Esophagus (tissue), 2 donors: ENCODE results near the gene UMAD1. TPM values are rescaled to one million over a fixed set of nuclear protein-coding genes. Genes with fewer than 3 reads are reported as not detected.

ENCODE experiments used
- H3K27ac ChIP-seq, 2 donors: one replicate each; pipeline ENCODE4 v1.5.1; 2013; ENCODE audit warnings: low read depth in 2 of 2, mild to moderate bottlenecking in 2 of 2, inconsistent platforms in 1 of 2, low read length in 1 of 2, moderate library complexity in 1 of 2
- H3K27me3 ChIP-seq, 2 donors: one replicate each; pipeline ENCODE4 v1.6.1; 2013; ENCODE audit warnings: low read length in 2 of 2, control low read depth in 1 of 2, mild to moderate bottlenecking in 1 of 2; ENCODE audit not compliant: insufficient read depth in 2 of 2, control insufficient read depth in 1 of 2
- H3K36me3 ChIP-seq, 2 donors: one replicate each; pipeline ENCODE4 v1.6.1; 2013; ENCODE audit warnings: low read length in 1 of 2; ENCODE audit not compliant: control insufficient read depth in 2 of 2, insufficient read depth in 2 of 2
- H3K4me1 ChIP-seq, 2 donors: one replicate each; pipeline ENCODE4 v1.6.1; 2013; ENCODE audit warnings: low read length in 1 of 2; ENCODE audit not compliant: control insufficient read depth in 2 of 2, insufficient read depth in 2 of 2
- H3K4me3 ChIP-seq, 2 donors: one replicate each; pipeline ENCODE4 v1.5.1; 2013; ENCODE audit warnings: low read length in 2 of 2, mild to moderate bottlenecking in 2 of 2, low read depth in 1 of 2, moderate library complexity in 1 of 2
- H3K9me3 ChIP-seq, 2 donors: one replicate each; pipeline ENCODE4 v1.6.1; 2013; ENCODE audit warnings: mild to moderate bottlenecking in 2 of 2, low read depth in 1 of 2, low read length in 1 of 2, moderate library complexity in 1 of 2; ENCODE audit not compliant: control insufficient read depth in 2 of 2, insufficient read depth in 1 of 2
- WGBS, 2 donors: extraction: QIAGEN DNeasy Blood & Tissue Kit; methylation state at CpG; one replicate each; pipeline ENCODE4 v1.1.7; 2013; 5-methylcytosine and 5-hydroxymethylcytosine counted together
- polyA plus RNA-seq, 2 donors: library from polyadenylated mRNA; stranded (reverse); fragments of 200-250 nt; gene quantifications; one replicate each; pipeline ENCODE4 v1.2.3, GENCODE V29; 2013
- donor health status: healthy with polysubstance abuse.
- donor health status: Bipolar disorder and iron deficiency.

The UMAD1 gene
- polyA plus RNA-seq, 2 donors: 1.8 to 4.9 TPM

GRCh38 chr7:7785344-7785973 is 144.9 kb downstream of the UMAD1 start:
- Histone ChIP-seq H3K27me3 (no peaks in the 10 kb centered on the region), H3K4me3 (no peak overlapping the region), H3K4me1 (no peaks in the 10 kb centered on the region), H3K9me3 (no peaks in the 10 kb centered on the region), H3K36me3 (no peaks in the 10 kb centered on the region), H3K27ac (no peak overlapping the region)
- WGBS, 2 donors: 84 to 94% methylated on average over 6 of the region's 6 CpGs

GRCh38 chr7:7786595-7786994 is 146.0 kb downstream of the UMAD1 start:
- no peak overlapping the region for H3K4me3 ChIP-seq
- no peaks in the 10 kb centered on the region for H3K9me3 ChIP-seq
- WGBS, 2 donors: 91 to 94% methylated on average over 3 of the region's 3 CpGs
- no peaks in the 10 kb centered on the region for H3K36me3 ChIP-seq
- no peaks in the 10 kb centered on the region for H3K4me1 ChIP-seq
- no peak overlapping the region for H3K27ac ChIP-seq
- H3K27me3 ChIP-seq: no peaks in the 10 kb centered on the region

DNA sequence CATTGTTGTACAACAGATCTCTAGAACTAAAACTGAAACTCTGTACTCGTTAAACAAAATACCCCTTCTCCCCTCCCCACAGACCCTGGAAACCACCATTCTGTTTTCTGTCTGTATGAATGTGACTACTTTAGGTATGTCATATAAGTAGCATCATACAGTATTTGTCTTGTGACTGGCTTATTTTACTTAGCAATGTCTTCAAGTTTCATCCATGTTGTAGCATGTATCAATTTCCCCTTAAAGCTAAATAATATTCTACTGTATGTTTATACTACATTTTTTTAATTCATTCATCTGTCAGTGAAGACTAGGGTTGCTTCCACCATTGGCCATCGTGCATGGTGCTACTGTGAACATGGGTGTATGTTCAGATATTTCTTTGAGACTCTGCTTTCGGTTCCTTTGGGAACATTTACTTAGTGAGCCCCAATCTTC is 149.0 kb downstream of the UMAD1 start:
- H3K4me1 ChIP-seq: no peaks in the 10 kb centered on the region
- H3K9me3 ChIP-seq: no peaks in the 10 kb centered on the region
- no peak overlapping the region for H3K4me3 ChIP-seq
- WGBS, 2 donors: 86 to 90% methylated on average over 3 of the region's 3 CpGs
- no peak overlapping the region for H3K27ac ChIP-seq
- no peaks in the 10 kb centered on the region for H3K27me3 ChIP-seq
- no peaks in the 10 kb centered on the region for H3K36me3 ChIP-seq

- H3K27me3 ChIP-seq: no peaks in the 10 kb centered on the region
- H3K27ac ChIP-seq: no peak overlapping the region
- no peaks in the 10 kb centered on the region for H3K4me1 ChIP-seq
- no peaks in the 10 kb centered on the region for H3K36me3 ChIP-seq
- 93 to 95% methylated on average over 6 of the region's 6 CpGs for WGBS, 2 donors
- H3K4me3 ChIP-seq: no peak overlapping the region
- H3K9me3 ChIP-seq: no peaks in the 10 kb centered on the region
Measured at GRCh38 chr7:7790041-7790741, 149.6 kb downstream of the UMAD1 start.

DNA sequence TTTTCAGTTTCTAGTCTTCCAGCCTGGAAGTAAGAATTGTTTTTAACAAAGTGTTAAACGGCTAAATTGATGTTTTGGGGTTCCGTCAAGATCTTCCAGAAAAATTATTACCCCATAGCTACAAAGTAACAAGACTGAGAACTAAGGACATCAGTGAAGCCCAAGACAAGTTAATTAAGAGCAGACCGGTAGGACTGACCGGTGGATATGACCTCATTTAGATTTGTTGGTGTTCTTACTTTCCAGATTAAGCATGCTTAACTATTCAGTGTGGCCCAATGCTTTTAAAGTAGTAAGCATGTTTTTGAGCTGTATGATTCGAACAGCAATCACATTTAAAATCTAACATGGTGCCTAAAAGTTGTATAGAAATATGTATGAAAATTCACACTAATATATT is 151.0 kb downstream of the UMAD1 start:
- H3K27ac ChIP-seq: no peak overlapping the region
- WGBS, 2 donors: 90 to 92% methylated on average over 5 of the region's 5 CpGs

GRCh38 chr7:7792056-7792455 is 151.5 kb downstream of the UMAD1 start:
- WGBS, 2 donors: 75 to 85% methylated on average over 1 of the region's 1 CpG
- Histone ChIP-seq H3K9me3 (no peaks in the 10 kb centered on the region), H3K4me3 (no peak overlapping the region), H3K4me1 (no peaks in the 10 kb centered on the region), H3K36me3 (no peaks in the 10 kb centered on the region), H3K27ac (no peak overlapping the region), H3K27me3 (no peaks in the 10 kb centered on the region)

More for the DNA sequence above, 151.0 kb downstream of the UMAD1 start:
- no peaks in the 10 kb centered on the region for H3K9me3 ChIP-seq
- H3K27me3 ChIP-seq: no peaks in the 10 kb centered on the region
- H3K4me3 ChIP-seq: no peak overlapping the region
- no peaks in the 10 kb centered on the region for H3K4me1 ChIP-seq
- H3K36me3 ChIP-seq: no peaks in the 10 kb centered on the region

GRCh38 chr7:7793249-7793648 is 152.7 kb downstream of the UMAD1 start:
- Histone ChIP-seq H3K27me3 (no peaks in the 10 kb centered on the region), H3K27ac (no peak overlapping the region), H3K36me3 (no peaks in the 10 kb centered on the region), H3K4me3 (no peak overlapping the region), H3K9me3 (no peaks in the 10 kb centered on the region), H3K4me1 (no peaks in the 10 kb centered on the region)
- 89 to 94% methylated on average over 2 of the region's 2 CpGs for WGBS, 2 donors

GRCh38 chr7:7793921-7794320 is 153.4 kb downstream of the UMAD1 start:
- H3K27ac ChIP-seq: no peak overlapping the region
- no peaks in the 10 kb centered on the region for H3K9me3 ChIP-seq
- no peaks in the 10 kb centered on the region for H3K36me3 ChIP-seq
- 91 to 98% methylated on average over 1 of the region's 1 CpG for WGBS, 2 donors
- H3K4me1 ChIP-seq: no peaks in the 10 kb centered on the region
- H3K27me3 ChIP-seq: no peaks in the 10 kb centered on the region
- H3K4me3 ChIP-seq: no peak overlapping the region

GRCh38 chr7:7795203-7795602 is 154.7 kb downstream of the UMAD1 start:
- Histone ChIP-seq H3K4me1 (no peaks in the 10 kb centered on the region), H3K9me3 (no peaks in the 10 kb centered on the region), H3K27me3 (no peaks in the 10 kb centered on the region), H3K4me3 (no peak overlapping the region), H3K27ac (no peak overlapping the region), H3K36me3 (no peaks in the 10 kb centered on the region)
- WGBS, 2 donors: 94 to 96% methylated on average over 2 of the region's 2 CpGs

- Histone ChIP-seq H3K4me1 (no peaks in the 10 kb centered on the region), H3K36me3 (no peaks in the 10 kb centered on the region), H3K4me3 (no peak overlapping the region), H3K9me3 (no peaks in the 10 kb centered on the region), H3K27me3 (no peaks in the 10 kb centered on the region), H3K27ac (no peak overlapping the region)
- WGBS, 2 donors: 76 to 86% methylated on average over 1 of the region's 1 CpG
Measured at GRCh38 chr7:7795630-7796121, 155.1 kb downstream of the UMAD1 start.
